ENCODE measurements around the gene SC5D.

- no peak for TF ChIP-seq CTCF (IDR thresholded peaks at IDR 0.05)
- TF ChIP-seq POLR2A (IDR thresholded peaks at IDR 0.05): no peak
These were observed 44.5 kb downstream of the SC5D start for GRCh38 chr11:121337078-121337477.
